GM13977 (cell line): ENCODE measurements around the gene DUOXA2.

Source experiments
- DNase-seq: peaks from one replicate; pipeline ENCODE4 v3.0.0; 2012; ENCODE audit warnings: low spot score
- CTCF ChIP-seq: IDR thresholded peaks from 2 replicates; pipeline ENCODE4 v1.5.1; 2012; ENCODE audit warnings: mild to moderate bottlenecking, control low read depth; ENCODE audit not compliant: insufficient read depth; ENCODE audit errors: extremely low read depth, missing control alignments
- in situ Hi-C: fragments of 300-500 bp; cut with MboI; formaldehyde crosslinking; loops from one replicate; pipeline ENCODE4 v1.12.0; 2022; ENCODE audit warnings: low sequenced_read_pairs, low pct_unique_long_range_greater_than_20kb, mixed read lengths, inconsistent platforms; ENCODE audit not compliant: unreplicated experiment

The DUOXA2 gene

GRCh38 chr15:45118996-45119395 lies 4.9 kb downstream of the DUOXA2 start:
- in situ Hi-C loops = no loop called here
- DNase-seq = no peak
- no peak for TF ChIP-seq CTCF

GRCh38 chr15:45120081-45120972 lies 6.2 kb downstream of the DUOXA2 start:
- TF ChIP-seq CTCF = no peak
- no peak for DNase-seq
- in situ Hi-C loops = no loop called here

GRCh38 chr15:45121020-45121419 lies 6.9 kb downstream of the DUOXA2 start:
- no peak for DNase-seq
- TF ChIP-seq CTCF = no peak
- in situ Hi-C loops = no loop called here

- no peak for DNase-seq
- in situ Hi-C loops = no loop called here
- TF ChIP-seq CTCF = no peak
Measured at GRCh38 chr15:45121706-45122417, 7.7 kb downstream of the DUOXA2 start.

GRCh38 chr15:45122719-45123118 lies 8.6 kb downstream of the DUOXA2 start:
- in situ Hi-C loops = no loop called here
- DNase-seq = no peak
- TF ChIP-seq CTCF = no peak

GRCh38 chr15:45123397-45123796 lies 9.3 kb downstream of the DUOXA2 start:
- DNase-seq = no peak
- no peak for TF ChIP-seq CTCF
- in situ Hi-C loops = no loop called here
